Measurements from ENCODE around the gene TMEM235. TPM values are rescaled to one million over a fixed set of nuclear protein-coding genes. Genes with fewer than 3 reads are reported as not detected.
A peak's percentile ranks its signal among the peaks of the same experiment; 100 is the strongest.

The TMEM235 gene
- total RNA-seq, 1 donor, result not detected

GRCh38 chr17:78255953-78256706 is 24.7 kb downstream of the TMEM235 start:
- no peak for TF ChIP-seq CTCF (IDR thresholded peaks at IDR 0.05; ENCODE audit: insufficient read depth, low read depth, low read length)
- no peak for DNase-seq (ENCODE audit: low read depth)

GRCh38 chr17:78256707-78257591 is 25.5 kb downstream of the TMEM235 start:
- peak; percentile 67 for DNase-seq (ENCODE audit: low read depth)
- no peak for TF ChIP-seq CTCF (IDR thresholded peaks at IDR 0.05; ENCODE audit: insufficient read depth, low read depth, low read length)
- no peak overlapping the region for H3K4me3 ChIP-seq (ENCODE audit: low read depth, low read length)

More at GRCh38 chr17:78255953-78256706, 24.7 kb downstream of the TMEM235 start:
- no peak overlapping the region for H3K4me3 ChIP-seq (ENCODE audit: low read depth, low read length)

- no peak overlapping the region for H3K4me3 ChIP-seq (ENCODE audit: low read depth, low read length)
- peak; percentile 93 for DNase-seq (ENCODE audit: low read depth)
- TF ChIP-seq CTCF (IDR thresholded peaks at IDR 0.05; ENCODE audit: insufficient read depth, low read depth, low read length), result no peak
Measured at GRCh38 chr17:78257810-78258322, 26.4 kb downstream of the TMEM235 start.

GRCh38 chr17:78258323-78259191 is 27.1 kb downstream of the TMEM235 start:
- no peak overlapping the region for H3K4me3 ChIP-seq (ENCODE audit: low read depth, low read length)
- no peak for TF ChIP-seq CTCF (IDR thresholded peaks at IDR 0.05; ENCODE audit: insufficient read depth, low read depth, low read length)
- DNase-seq (ENCODE audit: low read depth), result peak; percentile 91

- H3K4me3 ChIP-seq (ENCODE audit: low read depth, low read length), result no peak overlapping the region
- TF ChIP-seq CTCF (IDR thresholded peaks at IDR 0.05; ENCODE audit: insufficient read depth, low read depth, low read length), result no peak
- DNase-seq (ENCODE audit: low read depth), result no peak
Measured at GRCh38 chr17:78259192-78259554, 27.7 kb downstream of the TMEM235 start.

GRCh38 chr17:78263063-78263735 is 31.8 kb downstream of the TMEM235 start:
- TF ChIP-seq CTCF (IDR thresholded peaks at IDR 0.05; ENCODE audit: insufficient read depth, low read depth, low read length), result no peak
- peak; percentile 76 for DNase-seq (ENCODE audit: low read depth)

More at GRCh38 chr17:78263063-78263735, 31.8 kb downstream of the TMEM235 start:
- H3K4me3 ChIP-seq (ENCODE audit: low read depth, low read length), result no peak overlapping the region

Data from fibroblast of villous mesenchyme (primary cell).